ENCODE data around the gene SRXN1.

- TF ChIP-seq CTCF (IDR thresholded peaks at IDR 0.05): no peak
- no peak for TF ChIP-seq POLR2A (IDR thresholded peaks at IDR 0.05; ENCODE audit: low read length)
- no peak for TF ChIP-seq CHD2 (IDR thresholded peaks at IDR 0.05; ENCODE audit: low read length, partially characterized antibody)
- TF ChIP-seq EP300 (IDR thresholded peaks at IDR 0.05): no peak
- no peak for TF ChIP-seq MYC (IDR thresholded peaks at IDR 0.05; ENCODE audit: borderline replicate concordance, low read length)
- no peak for TF ChIP-seq BHLHE40 (IDR thresholded peaks at IDR 0.05; ENCODE audit: low read depth, low read length)
- TF ChIP-seq HDAC2 (IDR thresholded peaks at IDR 0.05): no peak
- TF ChIP-seq MAX (IDR thresholded peaks at IDR 0.05): no peak
- TF ChIP-seq JUN (IDR thresholded peaks at IDR 0.05): no peak
- no peak for TF ChIP-seq RNF2 (IDR thresholded peaks at IDR 0.05; ENCODE audit: borderline replicate concordance, low read depth)
- no peak for TF ChIP-seq USF2 (IDR thresholded peaks at IDR 0.05)
These were observed 27.6 kb downstream of the SRXN1 start for GRCh38 chr20:625360-625932.

Data from A549 (cell line).